ENCODE measurements around the gene ADAMTSL5. TPM values are rescaled to one million over a fixed set of nuclear protein-coding genes. Genes with fewer than 3 reads are reported as not detected.

ADAMTSL5 gene
- total and polyA plus RNA-seq, 9 of the 15 experiments (the other 6 are each of a cell fraction or from before 2014, with no cell fraction given) = 1.0 to 11.6 (median 4.1) TPM

- TF ChIP-seq CTBP1 (IDR thresholded peaks at IDR 0.05; ENCODE audit: borderline replicate concordance) (no peak; the same call in none of the 2 replicates), ARID3A (IDR thresholded peaks at IDR 0.05; ENCODE audit: borderline replicate concordance, low read depth, low read length) (no peak), DEAF1 (CRISPR knock-in tag; IDR thresholded peaks at IDR 0.05) (no peak), HDAC3 (IDR thresholded peaks at IDR 0.05; ENCODE audit: borderline replicate concordance, partially characterized antibody) (no peak), SAP30 (IDR thresholded peaks at IDR 0.05; ENCODE audit: borderline replicate concordance, insufficient read depth, low read depth, low read length, poor library complexity, severe bottlenecking) (no peak), SMAD4 (CRISPR knock-in tag; conservative IDR thresholded peaks at IDR 0.05) (no peak), BRCA1 (IDR thresholded peaks at IDR 0.05) (no peak), BRCA1 (CRISPR knock-in tag; IDR thresholded peaks at IDR 0.05) (no peak), GATAD2A (IDR thresholded peaks at IDR 0.05) (0 out of 2 replicates have a peak, but pooled peaks have one; percentile 34), UBTF (IDR thresholded peaks at IDR 0.05; ENCODE audit: borderline replicate concordance in 1 of 2, low read depth in 2 of 2, low read length in 2 of 2) (no peak), ZNF124 (CRISPR knock-in tag; IDR thresholded peaks at IDR 0.05) (no peak), GTF2A2 (tag; IDR thresholded peaks at IDR 0.05) (no peak), ZNF175 (CRISPR knock-in tag; IDR thresholded peaks at IDR 0.05; ENCODE audit: low read depth) (no peak), CHD2 (IDR thresholded peaks at IDR 0.05; ENCODE audit: low read depth, low read length) (peak; percentile 88), RREB1 (CRISPR knock-in tag; IDR thresholded peaks at IDR 0.05) (no peak), RAD51 (IDR thresholded peaks at IDR 0.05; ENCODE audit: borderline replicate concordance, low read depth) (no peak)
These were observed 4.9 kb downstream of the ADAMTSL5 start (continued) for GRCh38 chr19:1507763-1508506.
